HAP-1 (cell line): Measurements from ENCODE around the gene FYTTD1.
"Not testable (repeated sequence)": the region's sequence is repeated elsewhere in the genome, so short reads cannot be mapped to it uniquely, and the experiment has no call there.

ENCODE experiments used
- DNase-seq, 2 experiments: peaks; one replicate each; pipeline ENCODE4 v3.0.0-alpha.2; 2016 to 2020; ENCODE audit warnings: low spot score in 2 of 2
- H3K27me3 ChIP-seq: fragments of 250-450 bp; sonication (Bioruptor Pico); 2 replicates; pipeline ENCODE4 v1.5.1; 2020; ENCODE audit warnings: low read depth, mild to moderate bottlenecking, moderate library complexity
- H3K36me3 ChIP-seq: fragments of 250-450 bp; sonication (Bioruptor Pico); replicated peaks from 2 replicates; pipeline ENCODE4 v1.5.1; 2020; ENCODE audit warnings: mild to moderate bottlenecking
- H3K4me1 ChIP-seq: fragments of 250-450 bp; sonication (Bioruptor Pico); 2 replicates; pipeline ENCODE4 v1.5.1; 2020; ENCODE audit warnings: mild to moderate bottlenecking
- H3K4me3 ChIP-seq: fragments of 250-450 bp; sonication (Bioruptor Pico); 2 replicates; pipeline ENCODE4 v1.5.1; 2020; ENCODE audit warnings: mild to moderate bottlenecking, moderate library complexity
- H3K9me3 ChIP-seq: fragments of 250-450 bp; sonication (Bioruptor Pico); 2 replicates; pipeline ENCODE4 v1.5.1; 2020; ENCODE audit warnings: mild to moderate bottlenecking, moderate library complexity
- in situ Hi-C: fragments of 300-500 bp; cut with MboI; formaldehyde crosslinking; loops from 3 replicates; pipeline ENCODE4 v1.14.3; 2020; ENCODE audit warnings: low sequenced_read_pairs, inconsistent platforms, mixed read lengths

Gene FYTTD1

GRCh38 chr3:197730200-197730599, 19.5 kb upstream of the FYTTD1 start:
- Histone ChIP-seq H3K4me1 (peaks cover 3% of the 10 kb centered on the region; the same call in 1 of the 2 replicates), H3K9me3 (no peaks in the 10 kb centered on the region; the same call in 1 of the 2 replicates), H3K27me3 (no peaks in the 10 kb centered on the region), H3K36me3 (no peaks in the 10 kb centered on the region; the same call in 1 of the 2 replicates), H3K4me3 (no peak overlapping the region)
- in situ Hi-C loops: no loop called here
- DNase-seq: no peak

GRCh38 chr3:197730770-197731169, 18.9 kb upstream of the FYTTD1 start:
- H3K9me3 ChIP-seq, H3K36me3 ChIP-seq, DNase-seq, H3K4me3 ChIP-seq, H3K4me1 ChIP-seq, H3K27me3 ChIP-seq, in situ Hi-C loops: not testable (repeated sequence)

GRCh38 chr3:197731483-197731882, 18.2 kb upstream of the FYTTD1 start:
- H3K4me1 ChIP-seq: peaks cover 12% of the 10 kb centered on the region
- in situ Hi-C loops, H3K36me3 ChIP-seq, H3K27me3 ChIP-seq, DNase-seq, H3K9me3 ChIP-seq, H3K4me3 ChIP-seq: not testable (repeated sequence)

GRCh38 chr3:197733042-197733441, 16.6 kb upstream of the FYTTD1 start:
- no peak overlapping the region for H3K4me3 ChIP-seq
- no peak for DNase-seq
- H3K36me3 ChIP-seq: no peaks in the 10 kb centered on the region; the same call in 1 of the 2 replicates
- H3K9me3 ChIP-seq: no peaks in the 10 kb centered on the region; the same call in 1 of the 2 replicates
- in situ Hi-C loops: no loop called here
- no peaks in the 10 kb centered on the region for H3K27me3 ChIP-seq
- H3K4me1 ChIP-seq: peaks cover 17% of the 10 kb centered on the region

- H3K27me3 ChIP-seq: no peaks in the 10 kb centered on the region
- H3K4me3 ChIP-seq: no peak overlapping the region
- no peaks in the 10 kb centered on the region; the same call in 1 of the 2 replicates for H3K9me3 ChIP-seq
- H3K36me3 ChIP-seq: no peaks in the 10 kb centered on the region
- peaks cover 17% of the 10 kb centered on the region for H3K4me1 ChIP-seq
- in situ Hi-C loops: no loop called here
- no peak for DNase-seq
These were observed 14.9 kb upstream of the FYTTD1 start for GRCh38 chr3:197734667-197735318.

GRCh38 chr3:197736010-197736490, 13.6 kb upstream of the FYTTD1 start:
- peaks cover 16% of the 10 kb centered on the region for H3K4me1 ChIP-seq
- no peaks in the 10 kb centered on the region; the same call in 1 of the 2 replicates for H3K9me3 ChIP-seq
- DNase-seq: peak in 1 of 2 experiments; percentile 44
- no peaks in the 10 kb centered on the region for H3K36me3 ChIP-seq
- H3K27me3 ChIP-seq: no peaks in the 10 kb centered on the region
- H3K4me3 ChIP-seq: peak overlapping the region; percentile 79
- in situ Hi-C loops: no loop called here

- no peaks in the 10 kb centered on the region for H3K27me3 ChIP-seq
- no peaks in the 10 kb centered on the region for H3K36me3 ChIP-seq
- peaks cover 14% of the 10 kb centered on the region for H3K4me1 ChIP-seq
- in situ Hi-C loops: no loop called here
- peak within 1 kb of the TSS; percentile 79 for H3K4me3 ChIP-seq
- peak; percentile 95 to 97 for DNase-seq
- no peaks in the 10 kb centered on the region; the same call in 1 of the 2 replicates for H3K9me3 ChIP-seq
These were observed 13.0 kb upstream of the FYTTD1 start, which contains the start of gene RUBCN for GRCh38 chr3:197736491-197737318. Gene RUBCN, minus strand, starts transcription at chr3:197736904. Its CDS starts 185 bp downstream, at chr3:197736719.

GRCh38 chr3:197737319-197737649, 12.4 kb upstream of the FYTTD1 start:
- Histone ChIP-seq H3K27me3 (no peaks in the 10 kb centered on the region), H3K4me1 (peaks cover 14% of the 10 kb centered on the region), H3K4me3 (peak overlapping the region; percentile 79), H3K36me3 (no peaks in the 10 kb centered on the region), H3K9me3 (no peaks in the 10 kb centered on the region)
- DNase-seq: peak; percentile 13 to 16
- in situ Hi-C loops: no loop called here

- Histone ChIP-seq H3K36me3 (no peaks in the 10 kb centered on the region), H3K27me3 (no peaks in the 10 kb centered on the region), H3K4me3 (peak overlapping the region; percentile 79), H3K9me3 (no peaks in the 10 kb centered on the region), H3K4me1 (peaks cover 14% of the 10 kb centered on the region)
- in situ Hi-C loops: no loop called here
- no peak for DNase-seq
These were observed 11.8 kb upstream of the FYTTD1 start for GRCh38 chr3:197737749-197738462.

GRCh38 chr3:197742787-197743186, 6.9 kb upstream of the FYTTD1 start:
- Histone ChIP-seq H3K27me3 (no peaks in the 10 kb centered on the region), H3K36me3 (no peaks in the 10 kb centered on the region), H3K4me1 (peaks cover 7% of the 10 kb centered on the region), H3K9me3 (no peaks in the 10 kb centered on the region), H3K4me3 (no peak overlapping the region)
- no peak for DNase-seq
- in situ Hi-C loops: no loop called here

- no peak for DNase-seq
- no peaks in the 10 kb centered on the region for H3K9me3 ChIP-seq
- peaks cover 7% of the 10 kb centered on the region for H3K4me1 ChIP-seq
- no peaks in the 10 kb centered on the region for H3K36me3 ChIP-seq
- in situ Hi-C loops: no loop called here
- H3K27me3 ChIP-seq: no peaks in the 10 kb centered on the region
- no peak overlapping the region for H3K4me3 ChIP-seq
These were observed 3.5 kb upstream of the FYTTD1 start for GRCh38 chr3:197746209-197746608.

GRCh38 chr3:197746801-197747237, 2.9 kb upstream of the FYTTD1 start:
- in situ Hi-C loops: no loop called here
- DNase-seq: peak; percentile 30 to 34
- no peaks in the 10 kb centered on the region for H3K27me3 ChIP-seq
- no peak overlapping the region for H3K4me3 ChIP-seq
- no peaks in the 10 kb centered on the region for H3K36me3 ChIP-seq
- H3K4me1 ChIP-seq: peaks cover 7% of the 10 kb centered on the region
- H3K9me3 ChIP-seq: no peaks in the 10 kb centered on the region

- Histone ChIP-seq H3K27me3 (no peaks in the 10 kb centered on the region), H3K4me3 (peak overlapping the region; percentile 69)
These were observed 927 bp upstream of the FYTTD1 start for GRCh38 chr3:197748597-197749314.

More at GRCh38 chr3:197748597-197749314, 927 bp upstream of the FYTTD1 start:
- H3K4me1 ChIP-seq: peaks cover 12% of the 10 kb centered on the region
- H3K36me3 ChIP-seq: no peaks in the 10 kb centered on the region
- no peak for DNase-seq
- H3K9me3 ChIP-seq: no peaks in the 10 kb centered on the region
- in situ Hi-C loops: no loop called here
